GM21786 (cell line): Measurements from ENCODE around the gene TMEM131.
"Not testable (repeated sequence)": the region's sequence is repeated elsewhere in the genome, so short reads cannot be mapped to it uniquely, and the experiment has no call there.

Source experiments
- ATAC-seq: cut with Tn5 transposase; IDR thresholded peaks from one replicate; pipeline ENCODE4 v1.9.1; 2021; ENCODE audit not compliant: unreplicated experiment

TMEM131 gene

DNA sequence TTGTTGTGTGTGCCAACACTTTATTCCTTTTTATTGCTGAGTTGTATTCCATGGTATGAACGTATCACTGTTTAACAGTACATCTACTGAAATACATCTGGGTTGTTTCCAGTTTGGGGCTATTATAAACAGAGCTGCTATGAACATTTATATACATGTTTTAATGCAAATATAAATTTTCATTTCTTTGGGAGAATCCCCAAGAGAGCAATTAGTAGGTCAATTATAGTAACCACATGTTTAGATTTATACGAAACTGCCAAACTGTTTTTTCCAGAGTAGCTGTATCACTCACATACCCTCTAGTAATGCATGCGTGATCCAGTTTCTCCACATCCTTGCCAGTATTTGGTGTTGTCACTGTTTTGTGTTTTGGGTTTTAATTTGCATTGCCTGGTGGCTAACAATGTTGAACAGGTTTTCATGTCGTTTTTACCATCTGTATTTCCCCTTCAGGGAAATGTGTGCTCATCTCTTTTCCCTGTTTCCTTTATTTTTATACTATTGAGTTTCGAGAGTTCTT, 81.0 kb downstream of the TMEM131 start:
- ATAC-seq: no peak

GRCh38 chr2:97913846-97914245, 81.9 kb downstream of the TMEM131 start:
- no peak for ATAC-seq

DNA sequence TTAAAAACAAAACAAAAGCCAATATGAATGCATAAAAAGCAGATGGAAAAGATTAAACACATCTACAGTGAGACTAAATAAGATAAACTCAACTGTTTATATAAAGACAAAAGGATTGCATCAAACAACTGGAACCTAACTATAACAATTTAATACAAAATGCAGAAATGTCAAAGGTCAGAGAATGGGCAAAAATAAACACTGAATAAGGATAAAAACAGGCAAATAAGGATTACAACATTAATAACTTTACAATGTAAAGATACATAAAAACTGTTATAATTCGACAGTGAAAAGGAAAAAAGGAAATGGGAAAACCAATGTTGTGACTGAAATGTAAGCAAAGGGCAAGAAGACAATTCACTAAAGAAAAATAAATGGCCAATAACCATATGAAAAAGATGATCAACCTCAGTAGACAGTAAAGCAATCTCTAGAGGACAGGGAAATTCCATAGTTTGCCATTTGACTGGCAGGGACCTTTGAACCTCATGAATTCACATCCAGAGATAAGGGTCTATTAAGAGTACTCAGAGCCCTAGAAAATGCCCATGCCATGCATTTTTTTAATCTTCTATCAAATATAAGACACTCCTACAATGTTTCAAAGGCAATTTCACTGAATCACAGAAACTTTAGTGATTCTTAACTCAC, 83.7 kb downstream of the TMEM131 start:
- ATAC-seq: no peak

DNA sequence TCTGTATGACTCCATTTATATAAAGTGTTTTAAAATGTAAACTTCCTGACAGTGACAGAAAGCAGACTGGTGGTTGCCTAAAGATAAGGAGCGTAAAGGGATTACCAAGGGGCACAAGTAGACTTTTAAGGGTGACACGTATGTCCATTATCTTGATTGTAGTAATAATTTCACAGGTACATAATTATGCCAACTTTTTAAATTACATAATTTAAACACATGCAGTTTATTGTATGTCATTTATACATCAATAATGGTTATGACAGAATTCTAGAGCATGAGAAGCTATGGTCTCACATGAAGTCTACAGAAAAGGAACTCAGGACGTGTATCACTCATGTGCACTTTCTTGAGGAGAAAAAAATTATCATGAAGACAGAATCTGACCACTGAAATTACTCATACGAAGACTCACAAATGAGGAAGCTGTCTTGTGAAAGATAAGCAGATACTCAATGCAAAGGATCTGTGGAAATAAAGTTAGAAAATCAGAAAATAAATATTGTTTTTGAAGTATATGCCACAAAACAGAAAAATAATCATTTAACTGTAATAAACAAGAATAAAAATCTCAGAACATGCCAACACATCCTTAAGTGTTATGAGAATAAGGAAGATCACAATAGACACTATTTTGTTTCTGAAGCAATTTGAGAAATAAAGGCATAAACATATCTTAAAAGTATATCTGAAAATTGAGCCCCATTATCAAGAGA, 84.4 kb downstream of the TMEM131 start:
- peak; percentile 68 for ATAC-seq

DNA sequence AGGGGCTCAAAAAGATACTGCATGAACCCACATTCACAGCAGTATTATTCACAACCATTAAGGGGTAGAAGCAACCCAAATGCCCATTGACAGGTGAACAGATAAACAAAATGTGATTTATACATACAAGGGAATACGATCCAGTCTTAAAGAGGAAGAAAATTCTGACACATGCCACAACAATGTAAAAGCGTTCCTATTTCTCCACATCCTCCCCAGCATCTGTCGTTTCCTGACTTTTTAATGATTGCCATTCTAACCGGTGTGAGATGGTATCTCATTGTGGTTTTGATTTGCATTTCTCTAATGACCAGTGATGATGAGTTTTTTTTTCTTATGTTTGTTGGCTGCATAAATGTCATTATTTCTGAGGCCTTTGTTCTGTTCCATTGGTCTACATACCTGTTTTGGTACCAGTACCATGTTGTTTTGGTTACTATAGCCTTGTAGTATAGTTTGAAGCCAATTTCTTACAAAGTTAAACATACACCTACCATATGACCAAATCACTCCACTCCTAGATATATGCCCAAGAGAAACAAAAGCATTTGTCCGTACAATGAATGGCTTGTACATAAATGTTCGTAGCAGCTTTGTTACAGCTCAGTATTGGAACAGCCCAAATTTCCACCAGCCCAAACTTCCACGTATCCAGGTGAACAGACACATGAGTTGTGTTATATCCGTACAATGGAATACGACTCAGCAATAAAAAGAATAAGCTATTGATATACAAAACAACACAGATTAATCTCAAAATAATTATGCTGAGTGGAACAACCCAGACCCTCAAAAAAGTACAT, 85.1 kb downstream of the TMEM131 start:
- ATAC-seq: no peak

- ATAC-seq: no peak
Observed at GRCh38 chr2:97908208-97908676, 87.5 kb downstream of the TMEM131 start.

- ATAC-seq: no peak
Observed at GRCh38 chr2:97907369-97908100, 88.2 kb downstream of the TMEM131 start.

DNA sequence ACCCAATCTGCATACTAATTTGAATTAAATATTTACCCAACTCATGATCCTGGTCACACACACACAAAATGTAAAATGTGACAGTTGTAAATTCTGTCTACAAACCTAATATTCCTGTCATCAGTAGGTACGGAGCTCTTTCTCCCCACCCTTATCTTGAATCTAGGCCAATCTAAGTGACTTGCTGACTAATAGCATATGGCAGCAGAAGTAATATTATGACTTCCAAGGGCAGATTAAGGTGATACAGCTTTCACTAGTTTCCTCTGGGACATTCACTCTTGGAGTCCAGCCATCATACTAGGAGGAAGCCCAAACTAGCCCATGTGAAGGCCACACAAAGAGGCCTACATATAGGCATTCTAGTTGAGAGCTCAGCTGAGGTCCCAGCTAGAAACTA, 89.4 kb downstream of the TMEM131 start:
- no peak for ATAC-seq

DNA sequence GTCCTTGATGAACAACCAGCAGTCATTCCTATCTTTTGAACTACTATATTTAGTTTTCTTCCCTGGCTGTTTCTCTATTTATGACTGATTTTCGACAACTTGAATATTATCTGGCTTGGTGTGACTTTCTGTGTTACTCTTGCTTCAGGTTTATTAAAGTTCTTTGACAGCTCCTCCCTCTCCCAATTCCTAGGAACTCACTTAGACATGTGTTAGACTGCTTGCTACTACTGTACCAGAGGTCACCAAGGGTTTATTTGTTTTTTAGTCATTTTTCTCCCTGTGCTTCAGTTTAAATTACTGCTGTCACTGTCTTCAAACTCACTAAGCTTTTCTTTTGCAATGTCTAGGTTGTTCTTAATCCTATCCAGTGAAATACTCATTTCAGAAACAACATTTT, 90.5 kb downstream of the TMEM131 start:
- no peak for ATAC-seq

- no peak for ATAC-seq
Observed at GRCh38 chr2:97901862-97902261, 93.9 kb downstream of the TMEM131 start.

GRCh38 chr2:97900806-97901205, 94.9 kb downstream of the TMEM131 start:
- no peak for ATAC-seq

GRCh38 chr2:97893042-97893441, 102.7 kb downstream of the TMEM131 start:
- ATAC-seq: not testable (repeated sequence)

GRCh38 chr2:97891611-97892010, 104.1 kb downstream of the TMEM131 start:
- ATAC-seq: no peak

GRCh38 chr2:97889156-97889555, 106.6 kb downstream of the TMEM131 start:
- no peak for ATAC-seq

DNA sequence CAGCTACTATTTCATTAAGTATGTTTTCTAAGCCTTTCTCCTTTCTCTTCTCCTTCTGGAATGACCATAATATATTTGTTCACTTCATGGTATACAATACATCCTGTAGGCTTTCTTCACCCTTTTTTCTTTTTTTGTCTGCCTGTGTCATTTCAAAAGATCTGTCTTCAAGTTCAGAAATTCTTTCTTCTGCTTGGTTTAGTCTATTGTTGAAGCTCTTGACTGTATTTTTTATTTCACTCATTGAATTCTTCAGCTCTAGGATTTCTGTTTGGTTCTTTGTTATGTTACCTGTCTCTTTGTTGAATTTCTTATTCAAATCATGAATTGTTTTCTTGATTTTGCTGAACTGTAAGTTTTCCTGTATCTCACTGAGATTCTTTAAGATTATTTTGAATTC, 109.9 kb downstream of the TMEM131 start:
- no peak for ATAC-seq

- no peak for ATAC-seq
Observed at GRCh38 chr2:97880334-97880733, 115.4 kb downstream of the TMEM131 start.

DNA sequence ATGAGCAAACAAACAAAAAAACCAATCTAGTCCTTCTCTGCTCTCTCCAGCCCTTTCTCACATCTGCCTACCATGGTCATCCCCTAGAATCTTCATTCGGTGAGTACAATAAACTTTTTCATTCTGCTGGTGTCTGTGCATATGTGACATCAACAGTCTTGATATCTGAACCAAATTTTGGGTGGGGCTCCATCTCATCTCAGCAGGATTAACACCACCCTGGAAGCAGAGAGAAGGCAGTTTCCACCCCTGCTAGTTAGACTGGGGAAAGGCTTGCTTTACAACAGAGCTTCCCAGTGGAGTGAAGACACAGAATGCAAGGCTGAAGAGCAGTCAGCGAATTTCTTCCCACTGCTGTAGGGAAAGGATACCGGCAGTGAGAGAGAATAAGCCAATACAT, 116.9 kb downstream of the TMEM131 start:
- no peak for ATAC-seq

- not testable (repeated sequence) for ATAC-seq
Observed at GRCh38 chr2:97878317-97878716, 117.4 kb downstream of the TMEM131 start.

- ATAC-seq: no peak
Observed at GRCh38 chr2:97871096-97871780, 124.5 kb downstream of the TMEM131 start.

- peak; percentile 99 for ATAC-seq
Observed at GRCh38 chr2:97870396-97870843, 125.3 kb downstream of the TMEM131 start.
